HFFc6 (cell line): Measurements from ENCODE around the gene SETD1B. TPM values are rescaled to one million over a fixed set of nuclear protein-coding genes. Genes with fewer than 3 reads are reported as not detected.
"Not testable (repeated sequence)": the region's sequence is repeated elsewhere in the genome, so short reads cannot be mapped to it uniquely, and the experiment has no call there.

ENCODE experiments used
- DNase-seq: peaks from one replicate; pipeline ENCODE4 v3.0.0-alpha.2; 2018
- H3K27ac Mint-ChIP-seq: 2 replicates; pipeline ENCODE4 v1.8.0; 2020; ENCODE audit warnings: mild to moderate bottlenecking, mixed read lengths
- H3K27me3 Mint-ChIP-seq: 2 replicates; pipeline ENCODE4 v1.8.0; 2021; ENCODE audit warnings: mild to moderate bottlenecking, moderate library complexity, mixed read lengths; ENCODE audit not compliant: insufficient read depth
- H3K36me3 Mint-ChIP-seq: 2 replicates; pipeline ENCODE4 v1.8.0; 2021; ENCODE audit warnings: low read depth, mixed read lengths
- H3K4me1 Mint-ChIP-seq: 2 replicates; pipeline ENCODE4 v1.8.0; 2020; ENCODE audit warnings: low read depth, mixed read lengths
- H3K4me3 Mint-ChIP-seq: 2 replicates; pipeline ENCODE4 v1.8.0; 2020; ENCODE audit warnings: mild to moderate bottlenecking, moderate library complexity, mixed read lengths
- H3K9me3 Mint-ChIP-seq: 2 replicates; pipeline ENCODE4 v1.8.0; 2020; ENCODE audit warnings: mild to moderate bottlenecking, mixed read lengths
- CTCF ChIP-seq: fragments of 200-600 bp; sonication (generic); IDR thresholded peaks from 2 replicates; pipeline ENCODE4 v1.5.0; 2021; ENCODE audit warnings: antibody characterized with exemption, mild to moderate bottlenecking
- long read RNA-seq: library from polyadenylated mRNA; unstranded; transcript quantifications from one replicate; pipeline ENCODE4 v2.0.0, GENCODE V29; 2019
- total RNA-seq, 6 experiments: library from RNA; stranded (reverse); fragmentation: NEBNext Ultra II Directional; extraction: Animal tissue kit (Norgen Biotek cat#: 25700); gene quantifications; 2 replicates in 1 of 6; 3 replicates in 5 of 6; pipeline ENCODE4 v1.2.3, GENCODE V29; 2021

The SETD1B gene
- 10 to 100 TPM; 18.5 to 22.0 (median 20.9) TPM for total RNA-seq
- long read RNA-seq, partial matches to known transcripts: 0 of 6 reads
- long read RNA-seq, other reads (novel, unspliced or antisense): 6 of 6 reads

GRCh38 chr12:121803861-121804416, at the start of gene SETD1B:
Gene SETD1B, plus strand, starts transcription at chr12:121804009. Its CDS starts 729 bp downstream, at chr12:121804738.
- no peak for TF ChIP-seq CTCF
- Mint-ChIP-seq H3K9me3 (no peaks in the 10 kb centered on the region), H3K4me1 (peaks cover 44% of the 10 kb centered on the region), H3K27me3 (no peaks in the 10 kb centered on the region; the same call in none of the 2 replicates), H3K36me3 (peaks cover 15% of the 10 kb centered on the region), H3K4me3 (peak within 1 kb of the TSS; percentile 94), H3K27ac (peak within 1 kb of the TSS; percentile 95)
- DNase-seq: peak; percentile 54

GRCh38 chr12:121754836-121755235, 49.0 kb upstream of the SETD1B start:
- H3K9me3 Mint-ChIP-seq: no peaks in the 10 kb centered on the region
- peaks cover 4% of the 10 kb centered on the region; the same call in 1 of the 2 replicates for H3K36me3 Mint-ChIP-seq

GRCh38 chr12:121755591-121755990, 48.2 kb upstream of the SETD1B start:
- no peak for DNase-seq
- Mint-ChIP-seq H3K4me1 (peaks cover 13% of the 10 kb centered on the region), H3K36me3 (peaks cover 4% of the 10 kb centered on the region; the same call in 1 of the 2 replicates), H3K4me3 (no peak overlapping the region), H3K9me3 (no peaks in the 10 kb centered on the region), H3K27ac (no peak overlapping the region), H3K27me3 (peaks cover 4% of the 10 kb centered on the region; the same call in 1 of the 2 replicates)
- TF ChIP-seq CTCF: no peak

More at GRCh38 chr12:121754836-121755235, 49.0 kb upstream of the SETD1B start:
- no peak for DNase-seq
- no peak for TF ChIP-seq CTCF
- H3K27ac Mint-ChIP-seq: no peak overlapping the region
- H3K27me3 Mint-ChIP-seq: peaks cover 4% of the 10 kb centered on the region; the same call in 1 of the 2 replicates
- peaks cover 13% of the 10 kb centered on the region for H3K4me1 Mint-ChIP-seq
- no peak overlapping the region for H3K4me3 Mint-ChIP-seq

- H3K4me3 Mint-ChIP-seq, H3K27ac Mint-ChIP-seq: not testable (repeated sequence)
Measured at GRCh38 chr12:121758536-121758935, 45.3 kb upstream of the SETD1B start.

GRCh38 chr12:121762269-121762668, 41.5 kb upstream of the SETD1B start:
- Mint-ChIP-seq H3K4me3 (no peak overlapping the region), H3K27ac (peak overlapping the region; percentile 55; the same call in 1 of the 2 replicates), H3K36me3 (no peaks in the 10 kb centered on the region; the same call in 1 of the 2 replicates), H3K4me1 (peaks cover 26% of the 10 kb centered on the region), H3K27me3 (no peaks in the 10 kb centered on the region; the same call in 1 of the 2 replicates), H3K9me3 (no peaks in the 10 kb centered on the region)
- TF ChIP-seq CTCF: no peak
- DNase-seq: no peak

More at GRCh38 chr12:121758536-121758935, 45.3 kb upstream of the SETD1B start:
- not testable (repeated sequence) for DNase-seq, H3K36me3 Mint-ChIP-seq, H3K9me3 Mint-ChIP-seq, H3K27me3 Mint-ChIP-seq
- peaks cover 20% of the 10 kb centered on the region for H3K4me1 Mint-ChIP-seq

- H3K4me3 Mint-ChIP-seq: no peak overlapping the region
- peaks cover 4% of the 10 kb centered on the region for H3K27me3 Mint-ChIP-seq
- H3K9me3 Mint-ChIP-seq: no peaks in the 10 kb centered on the region
Measured at GRCh38 chr12:121764808-121765207, 39.0 kb upstream of the SETD1B start.

More at GRCh38 chr12:121764808-121765207, 39.0 kb upstream of the SETD1B start:
- H3K36me3 Mint-ChIP-seq: no peaks in the 10 kb centered on the region; the same call in 1 of the 2 replicates
- H3K27ac Mint-ChIP-seq: no peak overlapping the region
- TF ChIP-seq CTCF: no peak
- H3K4me1 Mint-ChIP-seq: peaks cover 39% of the 10 kb centered on the region
- DNase-seq: no peak
